ENCODE results near the gene APOA1. TPM values are rescaled to one million over a fixed set of nuclear protein-coding genes. Genes with fewer than 3 reads are reported as not detected.

APOA1 gene
- total RNA-seq, 2 donors from 2014 or later = 0.79 TPM; not detected in 1

DNA sequence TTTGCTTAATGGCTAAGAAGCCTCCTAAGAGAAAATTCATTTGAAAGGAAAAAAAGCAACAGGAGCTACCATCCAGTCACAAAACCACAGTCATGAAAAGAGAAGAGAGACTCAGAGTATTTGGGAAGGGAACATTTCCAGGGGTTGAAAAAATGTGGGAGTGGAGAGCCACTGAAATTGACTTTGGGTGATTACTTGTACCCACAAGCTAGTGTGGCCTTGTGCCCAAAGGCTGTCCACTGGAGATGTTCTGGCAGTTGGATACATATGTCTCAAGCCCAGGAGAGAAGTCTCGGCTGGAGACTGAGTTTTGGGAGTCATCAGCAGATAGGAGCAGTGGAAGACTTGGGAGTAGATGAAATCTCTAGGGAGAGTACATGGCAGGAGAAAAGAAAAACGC is 42.6 kb downstream of the APOA1 start:
- intact Hi-C loops (cut with DNase I) = loop anchor here (5.0 to 10.0 kb wide), 4 partner anchors 37 to 430 kb away; no protein-coding TSS in a partner anchor

DNA sequence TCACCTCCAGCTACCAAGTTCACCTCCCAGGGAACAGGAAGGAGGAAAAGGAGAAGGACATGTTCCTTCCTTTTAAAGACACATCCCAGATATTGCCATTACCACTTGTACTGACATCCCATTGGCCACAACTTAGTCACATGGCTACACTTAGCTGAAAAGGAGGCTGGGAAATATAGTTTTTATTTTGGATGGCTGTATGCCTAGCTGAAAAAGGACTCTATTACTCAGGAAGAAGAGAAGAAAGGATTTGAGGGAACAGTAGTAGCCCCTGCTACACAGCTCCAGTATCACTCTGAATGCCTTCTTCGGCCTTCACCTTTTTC is 43.7 kb downstream of the APOA1 start:
- intact Hi-C loops (cut with DNase I) = loop anchor here (5.0 to 10.0 kb wide), 4 partner anchors 39 to 431 kb away; no protein-coding TSS in a partner anchor
- no peak for DNase-seq (ENCODE audit: low spot score)

More for the DNA sequence above, 42.6 kb downstream of the APOA1 start:
- no peak for DNase-seq (ENCODE audit: low spot score)

DNA sequence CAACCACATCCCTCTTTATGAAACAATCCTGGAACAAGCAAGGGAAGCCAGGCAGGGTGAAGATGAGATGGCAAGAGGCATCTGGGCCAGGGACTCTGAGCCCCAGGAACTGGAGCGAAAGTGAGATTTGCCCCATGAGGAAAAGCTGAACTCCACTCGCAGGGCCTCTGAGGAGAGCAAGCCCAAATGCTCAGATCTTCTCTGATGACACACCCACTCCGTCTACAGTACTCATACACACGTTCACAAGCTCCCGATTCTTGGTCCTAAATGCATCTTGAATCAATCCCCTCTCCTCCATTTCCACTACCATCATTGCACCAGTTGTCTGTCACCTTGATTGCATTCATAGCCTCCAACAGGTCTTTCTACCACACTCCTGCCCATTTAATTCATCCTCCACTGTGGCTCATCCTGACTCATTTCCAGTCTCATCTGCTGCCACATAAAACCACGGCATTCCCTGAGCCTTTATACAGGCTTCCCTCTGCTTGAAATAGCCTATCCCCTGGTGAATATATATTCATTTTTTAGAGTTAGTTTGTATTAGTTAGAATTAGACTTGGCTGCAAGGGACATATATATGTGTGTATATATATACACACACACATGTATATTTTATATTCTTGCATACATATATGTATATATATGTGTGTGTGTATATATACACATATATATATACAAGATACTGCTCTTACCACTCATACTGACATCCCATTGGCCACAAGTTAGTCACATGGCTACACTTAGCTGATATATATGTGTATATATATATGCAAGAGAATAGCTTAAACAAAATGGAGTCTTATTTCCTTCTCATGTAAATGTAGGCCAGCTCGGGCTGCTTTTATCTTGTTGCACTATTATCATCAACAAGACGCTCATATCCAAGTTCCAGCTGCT is 44.3 kb downstream of the APOA1 start:
- intact Hi-C loops (cut with DNase I) = loop anchor here (5.0 to 10.0 kb wide), 4 partner anchors 39 to 432 kb away; no protein-coding TSS in a partner anchor
- no peak for DNase-seq (ENCODE audit: low spot score)

DNA sequence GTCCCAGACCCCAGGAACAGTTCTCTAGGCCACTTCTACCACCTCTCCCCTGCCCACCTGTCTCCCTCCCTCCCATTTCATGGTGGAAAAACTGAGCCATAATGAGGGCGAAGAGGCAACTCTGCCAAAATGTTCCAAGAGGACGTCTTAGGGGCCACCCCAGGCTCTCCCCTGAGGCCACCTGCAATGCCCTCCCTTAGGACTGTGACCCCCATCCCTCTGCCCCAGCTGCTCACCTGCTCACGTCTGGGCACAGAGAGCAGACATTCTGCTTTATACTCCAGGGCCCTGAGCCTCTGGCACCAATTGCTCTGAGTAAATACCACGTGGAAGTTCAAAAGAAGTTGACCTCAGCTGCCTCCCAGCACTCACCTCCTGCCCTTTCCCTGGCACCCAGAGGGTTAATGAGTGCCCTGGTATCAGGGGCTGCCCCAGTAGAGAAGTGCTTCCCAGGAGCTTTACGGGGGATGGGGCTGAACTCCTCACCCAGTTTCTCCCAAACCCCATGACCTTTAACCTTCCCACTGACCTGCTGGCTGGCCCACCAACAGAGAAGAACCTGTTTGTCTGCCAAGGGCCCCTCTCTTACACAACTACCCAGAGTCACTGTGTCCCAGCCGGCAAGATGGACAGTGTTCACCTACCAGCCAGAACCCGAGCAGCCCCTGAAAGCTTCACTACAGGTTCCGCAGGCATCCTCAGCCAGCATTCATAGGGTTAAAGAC is 45.1 kb downstream of the APOA1 start:
- no peak for DNase-seq (ENCODE audit: low spot score)
- intact Hi-C loops (cut with DNase I) = loop anchor here (5.0 to 10.0 kb wide), 4 partner anchors 40 to 432 kb away; no protein-coding TSS in a partner anchor

DNA sequence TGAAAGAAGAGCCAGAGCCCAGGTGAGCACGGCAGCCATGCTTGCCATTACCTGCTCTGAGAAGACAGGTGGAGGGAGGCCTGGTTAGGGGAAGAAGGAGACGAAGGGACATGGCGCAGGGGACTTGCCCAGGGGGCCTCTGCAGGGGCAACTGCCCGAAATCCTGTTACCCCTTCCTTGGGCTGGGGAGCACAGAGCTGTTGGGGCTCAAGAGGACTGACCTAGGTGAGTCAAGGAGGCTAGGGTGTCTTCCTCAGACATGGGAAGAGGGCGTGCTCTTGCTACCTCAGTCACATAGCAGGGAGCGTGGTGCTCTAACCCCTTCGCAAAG is 45.6 kb downstream of the APOA1 start, which contains the start of gene APOA5:
APOA5 (minus strand) TSS at position 67 of the 331 bp plus-strand sequence; CDS start at position 48, 19 bp downstream.
- intact Hi-C loops (cut with DNase I) = loop anchor here (5.0 to 10.0 kb wide), 4 partner anchors 41 to 433 kb away; no protein-coding TSS in a partner anchor
- no peak for DNase-seq (ENCODE audit: low spot score)

DNA sequence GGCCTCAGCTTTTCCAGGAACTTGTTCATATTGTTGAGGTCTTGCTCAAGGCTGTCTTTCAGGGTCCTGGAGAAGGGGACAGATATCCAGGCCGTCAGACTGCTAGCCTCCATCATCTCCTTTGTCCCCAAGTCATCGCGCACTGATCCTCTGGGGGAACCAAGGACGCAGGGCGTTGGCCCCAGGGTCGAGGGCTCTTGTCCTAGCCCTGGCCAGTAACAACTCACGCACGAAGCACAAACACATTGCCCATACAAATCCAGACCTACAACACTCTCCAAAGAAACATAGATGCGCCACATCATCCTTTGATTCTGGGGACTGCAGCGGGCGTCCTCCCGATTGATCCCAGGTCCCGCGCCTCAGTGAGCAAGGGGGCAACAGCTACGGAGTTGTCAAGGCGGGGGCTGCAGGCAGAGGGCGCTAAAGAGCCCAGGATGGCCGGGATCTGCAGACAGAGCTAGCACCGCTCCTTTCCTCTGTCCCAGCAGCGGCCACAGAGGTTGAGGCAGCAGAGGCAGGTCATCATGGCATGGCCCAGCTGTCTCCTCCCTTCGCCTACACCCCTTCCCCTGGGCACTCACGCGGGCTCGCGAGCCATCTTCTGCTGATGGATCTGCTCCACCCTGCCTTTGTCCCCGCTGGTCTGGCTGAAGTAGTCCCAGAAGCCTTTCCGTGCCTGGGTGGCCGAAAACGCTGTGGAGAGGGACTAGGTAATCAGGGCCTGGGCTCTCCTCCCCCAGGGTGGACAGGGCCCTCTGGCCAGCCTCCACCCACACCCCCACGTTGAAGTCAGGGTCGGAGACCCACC is 46.2 kb downstream of the APOA1 start:
- DNase-seq (ENCODE audit: low spot score) = peak; percentile 94
- intact Hi-C loops (cut with DNase I) = loop anchor here (5.0 to 10.0 kb wide), 4 partner anchors 41 to 434 kb away; no protein-coding TSS in a partner anchor

DNA sequence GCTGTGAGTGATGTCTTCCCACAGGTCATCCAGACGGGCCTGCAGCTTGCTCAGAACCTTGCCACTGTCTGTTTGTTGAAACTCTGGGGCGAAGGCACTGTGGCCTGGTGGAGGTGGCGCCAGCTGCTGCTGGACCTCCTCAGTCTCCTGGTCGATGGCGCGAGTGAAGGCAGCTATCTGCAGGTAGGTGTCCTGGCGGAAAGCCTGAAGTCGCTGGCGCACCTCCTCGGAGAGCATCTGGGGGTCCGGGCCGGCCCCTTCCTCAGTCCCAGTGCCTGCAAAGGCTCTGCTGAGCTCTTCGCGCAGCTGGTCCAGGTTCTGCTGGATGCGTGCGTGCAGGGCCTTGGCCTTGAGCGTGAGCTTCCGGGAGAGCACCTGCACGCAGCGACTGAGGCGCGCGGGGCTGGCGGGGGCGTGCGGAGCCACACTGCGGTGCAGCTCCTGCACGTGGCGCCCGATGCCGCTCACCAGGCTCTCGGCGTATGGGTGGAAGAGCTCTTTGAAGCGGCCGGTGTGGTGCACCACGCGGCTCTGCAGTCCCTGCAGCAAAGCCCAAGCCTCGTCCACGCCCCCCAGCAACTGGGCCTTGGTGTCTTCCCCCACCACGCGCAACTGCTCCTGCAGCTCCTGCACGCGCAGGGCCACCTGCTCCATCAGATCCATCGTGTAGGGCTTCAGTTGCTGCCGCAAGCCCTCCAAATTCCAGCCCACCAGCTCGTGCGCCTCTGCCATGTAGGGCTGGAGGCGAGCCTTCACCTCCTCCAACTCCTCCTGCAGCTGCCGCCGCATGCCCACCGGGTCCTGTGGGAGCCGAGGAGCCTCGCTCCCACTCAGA is 47.0 kb downstream of the APOA1 start:
- intact Hi-C loops (cut with DNase I) = loop anchor here (5.0 to 10.0 kb wide), 4 partner anchors 42 to 434 kb away; no protein-coding TSS in a partner anchor
- peak; percentile 82 for DNase-seq (ENCODE audit: low spot score)

DNA sequence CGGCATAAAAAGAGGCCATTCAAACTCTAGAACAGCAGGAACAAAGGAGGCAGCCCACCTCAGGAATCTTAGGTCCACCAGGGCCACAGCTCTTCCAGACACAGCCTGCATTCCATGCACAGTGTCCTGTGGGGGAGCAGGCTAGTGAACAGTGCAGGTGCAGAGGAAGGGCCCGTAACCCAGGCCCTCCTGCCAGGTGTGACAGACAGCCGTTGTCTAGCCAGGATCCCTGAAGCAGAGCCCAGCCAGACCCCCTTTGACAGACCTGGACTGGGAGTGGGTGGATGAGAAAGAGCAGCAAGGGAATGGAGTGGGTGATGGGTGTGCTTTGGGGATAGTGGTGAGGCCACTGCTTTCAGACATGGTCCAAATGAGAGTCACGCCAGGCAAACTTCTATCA is 48.4 kb downstream of the APOA1 start:
- intact Hi-C loops (cut with DNase I) = no loop called here
- no peak for DNase-seq (ENCODE audit: low spot score)

DNA sequence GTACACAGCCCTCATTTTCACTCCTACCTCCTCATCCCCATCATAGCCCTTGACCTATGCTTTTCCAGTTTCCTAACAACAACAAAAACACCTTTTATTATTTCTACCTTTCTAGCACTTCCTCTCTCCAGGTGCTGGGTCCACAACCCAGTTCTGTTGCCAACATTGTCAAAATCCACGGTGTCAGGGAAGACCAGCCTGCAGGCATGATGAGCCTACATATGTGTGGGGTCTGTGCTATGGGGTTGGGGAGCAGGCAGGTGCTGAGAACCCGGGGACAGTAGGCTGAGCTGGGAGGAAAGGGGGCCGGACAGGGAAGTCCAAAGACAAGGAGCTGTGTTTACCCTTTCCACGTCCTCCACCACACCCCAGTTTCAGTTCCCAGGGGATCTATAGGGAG is 48.9 kb downstream of the APOA1 start:
- intact Hi-C loops (cut with DNase I) = no loop called here
- no peak for DNase-seq (ENCODE audit: low spot score)

DNA sequence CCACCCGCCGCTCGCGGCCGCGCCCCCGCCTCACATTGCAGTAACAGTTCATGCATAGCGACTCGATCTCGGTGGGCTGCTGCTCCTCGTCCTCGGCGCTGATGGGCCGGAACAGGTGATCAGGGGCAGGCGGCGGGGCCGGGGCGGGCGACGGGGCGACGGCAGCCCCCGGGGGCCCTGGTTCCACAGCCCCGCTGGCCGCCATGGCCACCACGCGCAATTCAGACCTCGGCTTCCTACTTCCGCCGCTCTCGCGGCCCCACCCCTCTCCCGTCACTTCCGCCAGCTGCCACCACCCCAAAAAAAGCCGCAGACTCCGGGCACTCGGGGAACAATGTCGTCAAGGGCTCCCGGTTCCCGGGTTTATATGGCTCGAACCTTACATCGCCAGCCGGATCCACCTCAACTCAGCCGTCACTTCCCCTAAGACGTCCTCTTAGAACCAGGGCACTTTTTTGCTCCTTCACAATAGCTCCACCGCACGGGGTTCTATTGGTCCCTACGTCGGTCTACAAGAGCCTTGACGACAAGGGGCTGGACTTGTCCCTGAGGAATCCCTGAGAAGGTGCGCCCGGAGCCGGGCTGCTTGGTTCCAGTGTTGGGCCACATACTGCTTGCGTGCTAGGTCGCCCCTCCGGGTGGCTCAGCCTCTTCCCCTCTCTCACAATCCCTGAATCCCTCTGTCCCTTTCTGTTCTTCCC is 49.5 kb downstream of the APOA1 start, which contains the start of gene ZPR1:
ZPR1 (minus strand) TSS at position 238 of the 701 bp plus-strand sequence; CDS start at position 205, 33 bp downstream.
- peak; percentile 97 for DNase-seq (ENCODE audit: low spot score)
- intact Hi-C loops (cut with DNase I) = no loop called here

DNA sequence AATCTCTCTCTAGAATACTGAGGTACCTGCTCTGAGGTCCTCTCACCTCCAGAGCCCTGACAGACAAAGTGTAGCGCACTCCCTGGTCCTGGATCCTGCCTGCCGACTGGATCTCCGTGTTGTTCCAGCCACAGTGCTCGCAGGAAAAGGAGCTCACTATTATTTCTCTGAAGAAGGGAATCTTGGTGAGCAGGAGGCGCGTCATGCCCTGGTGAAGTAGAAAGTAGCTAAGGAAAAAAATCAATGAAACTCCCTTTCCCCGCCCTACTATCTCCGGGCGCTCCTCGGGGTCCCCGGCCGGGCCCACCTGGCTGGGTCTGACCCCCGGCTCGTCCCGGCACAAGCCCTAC is 50.0 kb downstream of the APOA1 start:
- no peak for DNase-seq (ENCODE audit: low spot score)
- intact Hi-C loops (cut with DNase I) = no loop called here

DNA sequence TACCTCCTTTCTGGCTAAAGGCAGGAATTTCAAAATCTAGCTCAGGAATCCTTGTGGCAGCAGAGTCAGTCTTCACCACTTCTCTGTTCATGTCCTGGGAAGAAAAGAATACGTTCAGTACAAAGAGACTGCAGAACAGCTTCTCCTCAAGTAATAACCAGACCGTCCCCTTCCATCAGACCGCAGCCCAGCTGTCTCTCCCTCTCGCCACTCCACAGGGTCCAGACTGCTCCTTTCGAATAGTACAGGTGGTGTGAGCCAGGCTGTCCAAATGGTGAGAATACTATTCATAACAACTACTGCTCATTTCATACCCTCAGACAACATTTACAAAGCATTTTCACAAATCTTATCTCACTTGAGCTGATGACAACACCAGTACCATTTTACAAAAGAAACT is 50.5 kb downstream of the APOA1 start:
- DNase-seq (ENCODE audit: low spot score) = no peak
- intact Hi-C loops (cut with DNase I) = no loop called here

DNA sequence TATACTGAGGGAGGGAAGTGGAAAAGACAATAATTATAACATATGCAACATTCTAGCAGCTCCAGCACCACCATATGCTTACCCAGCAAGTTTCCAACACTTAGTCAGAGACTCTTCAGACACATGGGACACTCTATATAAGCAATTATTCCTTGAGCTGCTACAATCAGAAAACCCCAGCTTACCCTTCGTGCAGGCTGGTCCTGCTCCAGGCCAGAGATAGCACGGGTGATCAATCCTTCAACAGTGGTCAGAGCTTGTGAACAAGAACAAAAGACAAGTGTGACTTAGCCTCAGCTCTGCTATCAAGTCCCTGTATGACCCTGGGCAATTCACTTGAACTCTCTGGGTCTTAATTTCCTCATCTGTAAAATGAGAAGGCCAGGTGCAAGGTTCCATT is 51.1 kb downstream of the APOA1 start:
- DNase-seq (ENCODE audit: low spot score) = no peak
- intact Hi-C loops (cut with DNase I) = no loop called here

Other genes with a start within 250 kb of the APOA1 start
- 10 to 100 TPM in 1 of 2 donors, 1 to 10 TPM in 1; 9.2 to 10.2 TPM for gene BUD13, start 64.6 kb downstream of the APOA1 start, total RNA-seq
- 10 to 100 TPM; 38.8 to 44.6 TPM for gene ZPR1, start 49.6 kb downstream of the APOA1 start, total RNA-seq
- gene APOA5, start 45.7 kb downstream of the APOA1 start, total RNA-seq = not detected
- gene APOA4, start 14.3 kb downstream of the APOA1 start, total RNA-seq = 1 to 10 TPM in 1 of 2 donors, not detected in 1; 2.0 TPM
- not detected for gene APOC3, start 7.7 kb downstream of the APOA1 start, total RNA-seq

Measured in posterior vena cava (tissue), 2 donors.